Upper lobe of left lung (tissue), 6 donors: ENCODE data around the gene CCDC33. TPM values are rescaled to one million over a fixed set of nuclear protein-coding genes. Genes with fewer than 3 reads are reported as not detected.

Experiments
- ATAC-seq, 2 donors: fragments of 200-7000 bp; cut with Tn5 transposase; one replicate each; pipeline ENCODE4 v1.9.1; 2022; ENCODE audit warnings: mild to moderate bottlenecking in 2 of 2, moderate library complexity in 2 of 2; ENCODE audit not compliant: low FRiP score in 2 of 2
- DNase-seq, 2 donors: peaks; one replicate each; pipeline ENCODE4 v3.0.0-alpha.2; 2019 to 2020
- H3K27ac ChIP-seq, 4 donors: fragments of 200-600 bp; sonication (generic); one replicate each; pipeline ENCODE4 v1.5.1; 2016 to 2019
- H3K27me3 ChIP-seq, 4 donors: fragments of 200-600 bp; sonication (generic); one replicate each; pipeline ENCODE4 v1.5.1; 2017 to 2019
- H3K36me3 ChIP-seq, 4 donors: fragments of 200-600 bp; sonication (generic); one replicate each; pipeline ENCODE4 v1.5.1; 2016 to 2019
- H3K4me1 ChIP-seq, 4 donors: fragments of 200-600 bp; sonication (generic); one replicate each; pipeline ENCODE4 v1.5.1; 2018 to 2019
- H3K4me3 ChIP-seq, 4 donors: fragments of 200-600 bp; sonication (generic); one replicate each; pipeline ENCODE4 v1.5.1; 2017 to 2019; ENCODE audit warnings: mild to moderate bottlenecking in 2 of 4, moderate library complexity in 1 of 4
- H3K9me3 ChIP-seq, 4 donors: fragments of 200-600 bp; sonication (generic); one replicate each; pipeline ENCODE4 v1.5.1; 2018 to 2019
- EP300 ChIP-seq, 4 donors: sonication (generic); formaldehyde crosslinking; IDR thresholded peaks; one replicate each; pipeline ENCODE4 v1.5.1; 2017; ENCODE audit warnings: antibody characterized with exemption in 4 of 4, control low read depth in 2 of 4
- POLR2A ChIP-seq, 4 donors: fragments of 450-650 bp; IDR thresholded peaks; one replicate each; pipeline ENCODE4 v1.5.1; 2016 to 2017; ENCODE audit warnings: antibody characterized with exemption in 4 of 4, mild to moderate bottlenecking in 2 of 4
- POLR2AphosphoS5 ChIP-seq, 2 donors: sonication (generic); formaldehyde crosslinking; IDR thresholded peaks; one replicate each; pipeline ENCODE4 v1.5.1; 2017; ENCODE audit warnings: antibody characterized with exemption in 2 of 2
- WGBS, 2 donors: methylation state at CpG; one replicate each; pipeline ENCODE4 v1.1.5; 2017 to 2018; 5-methylcytosine and 5-hydroxymethylcytosine counted together
- total RNA-seq, 6 donors: library from RNA; depleted of rRNA in 4 of 6; stranded (reverse); fragments of >200 nt in 4 of 6; gene quantifications; one replicate each; pipeline versions ENCODE4 v1.1.0 to v1.2.1, GENCODE V29; 2016 to 2021
- TF ChIP-seq, protein P1 (sequence below), 6 experiments: fragments of 450-650 bp in 4 of 6; fragments of 200-600 bp in 2 of 6; sonication (generic) in 2 of 6; IDR thresholded peaks; one replicate each; pipeline ENCODE4 v1.5.1; 2016 to 2019; ENCODE audit warnings: antibody characterized with exemption in 6 of 6
- donor health status: DM: no; HTN: no; CAD: no; lungs with moderate emphysema.
- donor health status: DM: no; HTN: yes; CAD: no; lungs with severe emphysema.

The CCDC33 gene
- total RNA-seq, 6 donors from 2014 or later, result 3.8 to 43.4 (median 4.2) TPM; not detected in 1

DNA sequence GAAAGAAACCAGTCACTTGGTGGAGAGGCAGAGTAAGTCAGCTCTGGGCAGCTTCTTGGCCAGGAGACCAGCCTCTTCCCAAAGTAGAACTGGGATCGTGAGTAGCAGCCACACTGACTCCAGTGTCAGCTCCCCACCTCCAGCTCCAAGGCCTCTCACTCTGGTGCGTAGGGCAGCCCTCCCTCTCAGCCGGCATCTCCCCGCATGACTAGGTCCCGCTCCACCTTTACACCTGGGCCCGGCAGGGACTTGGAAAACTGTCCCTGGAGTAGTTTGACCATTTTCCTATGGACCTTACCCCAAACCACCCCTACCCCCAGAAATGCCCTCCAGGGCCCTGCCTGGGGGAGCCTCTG is 36.9 kb upstream of the CCDC33 start:
- no peaks in the 10 kb centered on the region for H3K9me3 ChIP-seq
- H3K27me3 ChIP-seq, result no peaks in the 10 kb centered on the region
- H3K4me1 ChIP-seq, result peaks cover 9 to 22% (median 15%) of the 10 kb centered on the region in 4 donors
- TF ChIP-seq POLR2A (IDR thresholded peaks at IDR 0.05) (no peak), EP300 (IDR thresholded peaks at IDR 0.05) (no peak), POLR2AphosphoS5 (IDR thresholded peaks at IDR 0.05) (no peak)
- TF ChIP-seq, protein P1, sequence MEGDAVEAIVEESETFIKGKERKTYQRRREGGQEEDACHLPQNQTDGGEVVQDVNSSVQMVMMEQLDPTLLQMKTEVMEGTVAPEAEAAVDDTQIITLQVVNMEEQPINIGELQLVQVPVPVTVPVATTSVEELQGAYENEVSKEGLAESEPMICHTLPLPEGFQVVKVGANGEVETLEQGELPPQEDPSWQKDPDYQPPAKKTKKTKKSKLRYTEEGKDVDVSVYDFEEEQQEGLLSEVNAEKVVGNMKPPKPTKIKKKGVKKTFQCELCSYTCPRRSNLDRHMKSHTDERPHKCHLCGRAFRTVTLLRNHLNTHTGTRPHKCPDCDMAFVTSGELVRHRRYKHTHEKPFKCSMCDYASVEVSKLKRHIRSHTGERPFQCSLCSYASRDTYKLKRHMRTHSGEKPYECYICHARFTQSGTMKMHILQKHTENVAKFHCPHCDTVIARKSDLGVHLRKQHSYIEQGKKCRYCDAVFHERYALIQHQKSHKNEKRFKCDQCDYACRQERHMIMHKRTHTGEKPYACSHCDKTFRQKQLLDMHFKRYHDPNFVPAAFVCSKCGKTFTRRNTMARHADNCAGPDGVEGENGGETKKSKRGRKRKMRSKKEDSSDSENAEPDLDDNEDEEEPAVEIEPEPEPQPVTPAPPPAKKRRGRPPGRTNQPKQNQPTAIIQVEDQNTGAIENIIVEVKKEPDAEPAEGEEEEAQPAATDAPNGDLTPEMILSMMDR (IDR thresholded peaks at IDR 0.05), result no peak
- 88 to 96% methylated on average over 5 to 6 of the region's 6 CpGs for WGBS, 2 donors
- ATAC-seq, result no peak
- H3K36me3 ChIP-seq, result no peaks in the 10 kb centered on the region
- no peak for DNase-seq
- H3K4me3 ChIP-seq, result no peak overlapping the region
- no peak overlapping the region for H3K27ac ChIP-seq

GRCh38 chr15:74200412-74200815 is 35.7 kb upstream of the CCDC33 start:
- TF ChIP-seq POLR2AphosphoS5 (IDR thresholded peaks at IDR 0.05) (no peak), POLR2A (IDR thresholded peaks at IDR 0.05) (no peak), EP300 (IDR thresholded peaks at IDR 0.05) (no peak)
- TF ChIP-seq, protein P1 (IDR thresholded peaks at IDR 0.05), result no peak
- Histone ChIP-seq H3K4me3 (no peak overlapping the region), H3K4me1 (peaks cover 9 to 22% (median 15%) of the 10 kb centered on the region in 4 donors), H3K27me3 (no peaks in the 10 kb centered on the region), H3K27ac (no peak overlapping the region), H3K9me3 (no peaks in the 10 kb centered on the region), H3K36me3 (no peaks in the 10 kb centered on the region)
- WGBS, 2 donors, result 13% methylated on average over 1 of the region's 1 CpG; no CpG with 5 or more reads in 1 of the 2 donors
- ATAC-seq, result peak in 1 of 2 donors; percentile 52
- DNase-seq, result peak in 1 of 2 donors; percentile 55

DNA sequence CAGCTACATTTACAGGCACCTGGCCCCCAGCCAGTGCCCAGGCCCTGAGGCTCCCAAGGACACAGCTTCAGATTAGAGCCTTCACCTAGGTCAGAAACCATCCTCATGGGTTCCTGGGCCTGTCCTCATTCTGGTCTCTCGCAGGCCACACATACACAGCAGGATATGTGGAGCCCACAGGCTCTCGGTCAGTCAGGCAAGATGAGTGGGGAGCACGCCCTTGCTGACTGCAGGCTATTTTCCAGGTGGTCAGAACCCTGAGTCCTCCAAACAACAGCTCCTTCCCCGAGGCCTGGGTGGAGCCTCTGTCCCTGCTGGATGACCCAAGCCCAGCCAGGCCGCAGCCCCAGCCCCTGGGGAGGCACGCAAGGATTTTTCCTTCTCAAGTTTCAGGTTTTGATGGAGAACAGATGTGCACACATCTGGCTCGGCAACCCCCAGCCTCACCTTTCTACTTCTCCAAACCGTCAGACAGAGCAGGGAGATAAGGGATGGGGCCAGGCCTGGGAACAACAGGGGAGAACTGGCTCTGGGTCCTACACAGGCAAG is 35.2 kb upstream of the CCDC33 start:
- DNase-seq, result no peak
- Histone ChIP-seq H3K36me3 (no peaks in the 10 kb centered on the region), H3K27ac (no peak overlapping the region), H3K4me1 (peaks cover 7 to 22% (median 12%) of the 10 kb centered on the region in 4 donors), H3K27me3 (no peaks in the 10 kb centered on the region), H3K9me3 (no peaks in the 10 kb centered on the region), H3K4me3 (no peak overlapping the region)
- peak in 1 of 2 donors; percentile 28 for ATAC-seq
- TF ChIP-seq, protein P1 (IDR thresholded peaks at IDR 0.05), result no peak
- TF ChIP-seq POLR2AphosphoS5 (IDR thresholded peaks at IDR 0.05), result no peak
- no peak for TF ChIP-seq POLR2A (IDR thresholded peaks at IDR 0.05)
- TF ChIP-seq EP300 (IDR thresholded peaks at IDR 0.05), result no peak
- WGBS, 2 donors, result 86 to 90% methylated on average over 3 to 8 of the region's 8 CpGs

GRCh38 chr15:74201710-74202420 is 34.3 kb upstream of the CCDC33 start:
- WGBS, 2 donors, result 57 to 71% methylated on average over 5 to 7 of the region's 7 CpGs
- Histone ChIP-seq H3K9me3 (no peaks in the 10 kb centered on the region), H3K36me3 (no peaks in the 10 kb centered on the region), H3K4me1 (peaks cover 0 to 14% (median 3%) of the 10 kb centered on the region in 4 donors), H3K27me3 (no peaks in the 10 kb centered on the region), H3K27ac (no peak overlapping the region), H3K4me3 (no peak overlapping the region)
- TF ChIP-seq EP300 (IDR thresholded peaks at IDR 0.05), result no peak
- no peak for TF ChIP-seq POLR2A (IDR thresholded peaks at IDR 0.05)
- TF ChIP-seq, protein P1 (IDR thresholded peaks at IDR 0.05), result no peak
- no peak for TF ChIP-seq POLR2AphosphoS5 (IDR thresholded peaks at IDR 0.05)
- no peak for DNase-seq
- no peak for ATAC-seq
